ENCODE results near the gene SYMPK.
A peak's percentile ranks its signal among the peaks of the same experiment; 100 is the strongest.

SYMPK gene

DNA sequence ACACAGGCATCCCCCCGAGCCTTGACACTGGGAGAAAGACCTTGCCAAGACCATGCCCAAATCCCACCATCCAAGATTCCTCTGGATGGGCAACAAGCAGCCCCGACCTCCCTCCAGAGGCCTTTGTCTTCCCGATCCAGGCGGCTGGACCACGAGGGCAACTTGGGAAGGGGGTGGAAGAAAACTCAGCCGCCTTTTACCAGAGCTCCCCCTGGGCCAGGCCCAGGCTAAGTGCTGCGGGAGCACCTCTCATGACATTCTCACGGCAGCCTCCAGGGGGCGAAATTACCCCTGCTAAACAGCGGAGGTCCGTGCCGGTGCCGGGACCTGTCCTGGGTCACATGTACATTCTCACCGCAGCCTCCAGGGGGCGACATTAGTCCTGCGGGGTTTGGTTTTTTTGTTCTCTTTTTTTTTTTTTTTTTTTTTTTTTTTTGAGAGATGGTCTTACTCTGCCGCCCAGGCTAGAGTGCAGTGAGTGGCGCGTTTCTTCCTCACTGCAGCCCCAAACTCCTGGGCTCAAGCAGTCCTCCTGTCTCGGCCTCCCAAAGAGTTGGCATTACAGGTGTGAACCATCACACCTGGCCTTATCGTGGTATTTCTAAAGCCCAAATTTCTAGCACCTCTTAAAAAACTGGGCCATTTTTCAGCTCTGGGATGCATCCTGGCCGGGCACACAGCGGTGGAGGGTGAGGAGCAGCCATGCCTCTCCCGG is 45.8 kb downstream of the SYMPK start:
- WGBS (ENCODE audit: insufficient coverage, insufficient read length): no CpG with 5 or more reads among the region's 24 CpGs
- peak; percentile 96 for DNase-seq (ENCODE audit: low read depth, low spot score)
- Histone ChIP-seq H3K4me3 (ENCODE audit: low read length) (peak overlapping the region; percentile 45; the same call in 1 of the 2 replicates), H3K4me1 (ENCODE audit: control insufficient read depth, insufficient read depth, low read length) (peaks cover 8% of the 10 kb centered on the region), H3K9me3 (ENCODE audit: control insufficient read depth, insufficient read depth, low read length) (no peaks in the 10 kb centered on the region), H3K27ac (ENCODE audit: low read length) (no peak overlapping the region), H3K27me3 (ENCODE audit: control insufficient read depth, insufficient read depth, low read length) (no peaks in the 10 kb centered on the region), H3K36me3 (ENCODE audit: control insufficient read depth, insufficient read depth, low read length) (0 out of 2 replicates have a peak, but pooled peaks cover 4% of the 10 kb centered on the region)

DNA sequence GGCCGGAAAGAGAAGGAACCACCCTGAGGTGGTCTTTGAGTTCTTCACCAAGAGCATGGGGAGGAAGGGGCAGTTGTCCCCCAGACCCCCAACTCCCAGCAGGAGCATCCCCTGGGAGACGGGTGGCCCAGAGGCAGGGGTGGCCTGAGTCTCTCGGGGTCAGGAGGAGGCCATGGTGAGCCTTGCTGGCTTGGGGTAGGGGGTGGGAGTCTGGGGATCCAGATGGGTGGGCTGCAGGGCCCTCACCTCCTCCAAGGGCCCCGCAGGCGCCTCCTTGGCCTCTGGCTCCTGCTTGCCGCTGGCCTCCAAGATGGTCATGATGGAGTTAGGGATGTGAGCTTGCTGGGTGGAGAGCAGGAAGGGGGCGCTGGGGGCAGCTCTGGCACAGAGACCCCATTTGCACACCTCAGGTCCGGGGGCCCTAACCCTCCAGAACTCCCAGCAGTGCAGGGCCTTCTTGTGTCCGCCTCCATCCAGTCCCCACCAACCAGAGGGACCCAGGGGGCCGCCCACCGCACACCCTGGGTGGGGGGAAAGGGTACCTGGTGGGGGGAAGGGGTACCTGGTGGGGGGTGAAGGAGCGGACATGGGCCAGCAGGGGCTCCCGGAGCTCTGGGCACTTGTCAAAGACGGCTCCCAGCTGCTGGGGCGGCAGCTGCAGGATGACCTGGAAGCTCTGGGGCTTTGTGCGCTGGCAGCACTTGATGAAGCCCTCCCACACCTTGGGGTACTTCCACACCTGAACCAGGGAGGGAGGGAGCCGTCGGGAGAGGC is 46.5 kb downstream of the SYMPK start:
- DNase-seq (ENCODE audit: low read depth, low spot score): no peak
- Histone ChIP-seq H3K9me3 (ENCODE audit: control insufficient read depth, insufficient read depth, low read length) (no peaks in the 10 kb centered on the region), H3K27me3 (ENCODE audit: control insufficient read depth, insufficient read depth, low read length) (no peaks in the 10 kb centered on the region), H3K4me3 (ENCODE audit: low read length) (peak overlapping the region; percentile 45; the same call in 1 of the 2 replicates), H3K4me1 (ENCODE audit: control insufficient read depth, insufficient read depth, low read length) (peaks cover 8% of the 10 kb centered on the region), H3K36me3 (ENCODE audit: control insufficient read depth, insufficient read depth, low read length) (0 out of 2 replicates have a peak, but pooled peaks cover 4% of the 10 kb centered on the region), H3K27ac (ENCODE audit: low read length) (no peak overlapping the region)
- WGBS (ENCODE audit: insufficient coverage, insufficient read length): no CpG with 5 or more reads among the region's 18 CpGs

DNA sequence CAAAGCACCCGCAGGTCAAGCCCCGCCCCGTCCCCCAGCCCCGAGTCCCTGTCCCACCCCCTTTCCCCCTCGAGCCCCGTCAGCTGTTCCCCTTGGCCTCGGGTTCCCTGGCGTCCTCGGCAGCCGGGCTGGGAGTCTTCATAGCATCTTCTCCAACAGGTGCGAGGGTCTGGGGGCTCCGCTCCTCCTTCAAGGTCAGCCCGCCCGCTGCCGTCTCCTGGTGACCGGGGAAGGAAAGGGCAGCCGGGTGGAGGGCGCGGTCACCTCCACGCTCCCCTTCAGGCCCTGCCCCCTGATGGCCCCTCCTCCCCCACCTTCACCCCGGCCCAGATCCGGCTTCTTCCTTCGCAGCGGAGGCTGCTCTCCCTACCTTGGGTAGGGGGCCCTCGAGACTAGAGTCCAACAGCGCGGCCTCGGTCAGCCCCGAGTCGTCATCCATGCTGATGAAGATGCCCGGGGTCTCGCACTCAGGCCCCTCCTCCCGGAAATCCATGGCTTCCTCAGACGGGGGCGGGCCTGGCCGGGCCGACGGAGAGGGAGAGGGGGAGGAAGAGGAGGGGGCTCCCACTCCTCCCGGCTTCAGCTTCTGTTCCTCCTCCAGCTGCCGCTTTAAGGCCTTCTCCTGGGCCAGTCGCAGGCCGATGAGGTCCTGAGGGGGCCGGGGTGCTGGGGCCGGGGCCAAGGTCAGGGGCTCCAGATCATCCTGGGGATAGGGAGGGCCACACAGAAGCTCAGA is 47.3 kb downstream of the SYMPK start:
- Histone ChIP-seq H3K4me3 (ENCODE audit: low read length) (peak overlapping the region; percentile 45; the same call in 1 of the 2 replicates), H3K27me3 (ENCODE audit: control insufficient read depth, insufficient read depth, low read length) (no peaks in the 10 kb centered on the region), H3K27ac (ENCODE audit: low read length) (no peak overlapping the region), H3K9me3 (ENCODE audit: control insufficient read depth, insufficient read depth, low read length) (no peaks in the 10 kb centered on the region), H3K36me3 (ENCODE audit: control insufficient read depth, insufficient read depth, low read length) (0 out of 2 replicates have a peak, but pooled peaks cover under 1% of the 10 kb centered on the region), H3K4me1 (ENCODE audit: control insufficient read depth, insufficient read depth, low read length) (peaks cover 8% of the 10 kb centered on the region; the same call in 1 of the 2 replicates)
- peak; percentile 70 for DNase-seq (ENCODE audit: low read depth, low spot score)
- WGBS (ENCODE audit: insufficient coverage, insufficient read length): no CpG with 5 or more reads among the region's 44 CpGs

DNA sequence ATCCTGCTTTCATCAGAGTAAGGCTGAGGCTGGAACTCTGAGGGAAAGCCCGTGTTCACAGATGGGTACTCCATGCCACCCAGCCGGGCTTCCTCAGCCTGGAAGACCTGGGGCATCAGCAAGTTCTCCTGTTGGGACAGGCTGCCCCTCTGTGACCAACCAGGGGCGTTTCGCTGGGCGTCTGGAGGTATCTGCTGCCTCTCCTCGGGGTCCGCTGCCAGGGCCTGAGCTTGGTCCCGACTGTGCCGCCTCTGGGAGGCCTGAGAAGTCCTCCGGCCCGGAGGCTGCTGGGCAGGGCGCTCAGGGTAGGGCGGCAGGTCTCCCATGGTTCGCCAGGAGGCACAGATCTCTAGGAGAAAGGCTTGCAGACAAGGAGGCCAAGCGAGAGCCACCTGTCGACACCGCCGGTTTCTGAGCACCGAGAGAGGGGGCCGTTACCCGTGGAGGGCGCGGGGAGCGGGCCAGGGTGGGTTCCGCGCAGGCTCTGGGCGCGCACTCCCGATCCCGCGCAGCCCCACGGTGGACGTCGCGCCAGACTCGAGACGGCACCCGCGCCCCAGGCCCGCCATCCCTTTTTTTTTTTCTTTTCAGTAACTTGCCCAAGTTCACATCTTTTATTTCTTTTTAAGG is 48.0 kb downstream of the SYMPK start, which contains the start of gene RSPH6A:
TSS of gene RSPH6A (minus strand) at position 458 of the 630 bp plus-strand sequence. CDS start at position 326, 132 bp downstream.
- Histone ChIP-seq H3K4me3 (ENCODE audit: low read length) (peak within 1 kb of the TSS; percentile 45; the same call in 1 of the 2 replicates), H3K27me3 (ENCODE audit: control insufficient read depth, insufficient read depth, low read length) (no peaks in the 10 kb centered on the region), H3K9me3 (ENCODE audit: control insufficient read depth, insufficient read depth, low read length) (no peaks in the 10 kb centered on the region), H3K27ac (ENCODE audit: low read length) (no peak within 1 kb of the TSS), H3K36me3 (ENCODE audit: control insufficient read depth, insufficient read depth, low read length) (no peaks in the 10 kb centered on the region), H3K4me1 (ENCODE audit: control insufficient read depth, insufficient read depth, low read length) (peaks cover 8% of the 10 kb centered on the region; the same call in 1 of the 2 replicates)
- no CpG with 5 or more reads among the region's 40 CpGs for WGBS (ENCODE audit: insufficient coverage, insufficient read length)
- no peak for DNase-seq (ENCODE audit: low read depth, low spot score)

DNA sequence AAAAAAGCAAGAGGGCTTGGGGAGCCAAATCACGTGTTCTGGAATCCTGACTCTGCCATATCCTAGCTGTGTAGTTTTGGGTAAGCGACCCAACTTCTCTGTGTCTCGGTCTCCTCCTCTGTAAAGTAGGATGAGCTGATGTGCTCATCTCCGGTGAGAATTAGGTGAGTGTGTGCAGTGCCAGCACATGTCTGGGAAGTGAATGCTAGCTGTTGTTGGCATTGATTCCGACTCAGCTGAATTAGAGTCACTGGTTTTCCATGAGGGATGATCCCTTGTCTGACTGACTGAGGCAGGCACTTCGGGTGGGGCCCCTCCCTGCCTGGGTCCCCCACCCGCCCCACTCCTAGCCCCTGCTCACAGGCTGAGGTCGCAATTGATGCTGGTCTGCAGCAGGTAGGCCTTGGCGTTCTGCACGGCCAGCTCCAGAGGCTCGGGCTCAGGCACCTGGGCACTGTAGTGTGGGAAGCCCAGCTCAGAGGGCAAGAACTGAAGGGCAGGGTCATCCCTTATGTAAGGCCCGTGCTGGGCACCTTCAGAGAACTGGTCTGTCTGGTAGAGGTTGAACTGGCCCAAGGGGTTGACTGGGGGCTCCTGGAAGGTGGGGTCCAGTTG is 48.7 kb downstream of the SYMPK start:
- H3K27ac ChIP-seq (ENCODE audit: low read length): no peak overlapping the region
- H3K27me3 ChIP-seq (ENCODE audit: control insufficient read depth, insufficient read depth, low read length): no peaks in the 10 kb centered on the region
- no CpG with 5 or more reads among the region's 12 CpGs for WGBS (ENCODE audit: insufficient coverage, insufficient read length)
- H3K4me3 ChIP-seq (ENCODE audit: low read length): peak overlapping the region; percentile 45; the same call in 1 of the 2 replicates
- DNase-seq (ENCODE audit: low read depth, low spot score): no peak
- H3K9me3 ChIP-seq (ENCODE audit: control insufficient read depth, insufficient read depth, low read length): no peaks in the 10 kb centered on the region
- peaks cover 10% of the 10 kb centered on the region; the same call in 1 of the 2 replicates for H3K4me1 ChIP-seq (ENCODE audit: control insufficient read depth, insufficient read depth, low read length)
- no peaks in the 10 kb centered on the region for H3K36me3 ChIP-seq (ENCODE audit: control insufficient read depth, insufficient read depth, low read length)

DNA sequence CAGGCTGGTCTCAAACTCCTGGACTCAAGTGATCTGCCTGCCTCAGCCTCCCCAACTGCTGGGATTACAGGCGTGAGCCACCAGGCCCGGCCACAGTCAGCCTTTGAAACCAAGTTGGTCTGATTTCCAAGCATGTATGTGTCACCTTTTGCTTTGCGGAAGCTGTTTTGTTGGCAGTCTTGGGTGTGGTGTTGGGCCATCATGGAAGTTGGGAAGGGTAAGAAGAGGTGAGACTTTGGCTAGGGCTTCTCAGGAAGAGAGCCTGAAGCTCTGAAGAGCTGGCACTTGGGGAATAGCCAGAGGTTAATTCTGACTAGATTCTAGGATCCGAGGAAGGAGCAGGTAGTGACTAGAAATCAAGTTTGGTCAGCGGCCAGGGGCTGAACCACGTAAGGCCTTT is 50.6 kb downstream of the SYMPK start:
- no peaks in the 10 kb centered on the region for H3K27me3 ChIP-seq (ENCODE audit: control insufficient read depth, insufficient read depth, low read length)
- no CpG with 5 or more reads among the region's 6 CpGs for WGBS (ENCODE audit: insufficient coverage, insufficient read length)
- no peaks in the 10 kb centered on the region for H3K36me3 ChIP-seq (ENCODE audit: control insufficient read depth, insufficient read depth, low read length)
- H3K4me1 ChIP-seq (ENCODE audit: control insufficient read depth, insufficient read depth, low read length): peaks cover 5% of the 10 kb centered on the region; the same call in 1 of the 2 replicates
- DNase-seq (ENCODE audit: low read depth, low spot score): no peak
- H3K27ac ChIP-seq (ENCODE audit: low read length): no peak overlapping the region
- H3K9me3 ChIP-seq (ENCODE audit: control insufficient read depth, insufficient read depth, low read length): no peaks in the 10 kb centered on the region
- H3K4me3 ChIP-seq (ENCODE audit: low read length): no peak overlapping the region

DNA sequence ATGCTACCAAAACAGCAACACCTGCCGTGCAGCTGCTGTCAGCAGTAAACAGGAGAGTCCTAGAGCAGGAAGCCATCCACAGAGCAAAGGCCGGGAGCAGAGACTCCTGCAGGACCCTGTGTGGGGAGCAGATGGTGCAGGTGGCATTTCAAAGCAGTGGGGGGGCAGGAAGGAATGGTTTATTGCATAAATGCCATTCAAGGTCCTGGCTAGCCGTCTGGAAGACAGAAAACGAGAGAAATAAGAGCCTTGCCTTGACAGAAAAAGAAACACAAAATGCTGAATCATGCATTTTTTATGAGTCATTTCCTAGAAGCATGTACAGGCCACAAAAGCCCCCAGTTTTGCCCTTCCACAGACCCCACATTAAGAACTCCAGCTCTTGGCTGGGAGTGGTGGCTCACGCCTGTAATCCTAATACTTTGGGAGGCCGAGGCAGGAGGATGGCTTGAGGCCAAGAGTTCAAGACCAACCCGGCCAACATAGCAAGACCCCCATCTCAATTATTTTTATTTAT is 53.2 kb downstream of the SYMPK start:
- Histone ChIP-seq H3K4me3 (ENCODE audit: low read length) (no peak overlapping the region), H3K36me3 (ENCODE audit: control insufficient read depth, insufficient read depth, low read length) (no peaks in the 10 kb centered on the region), H3K27ac (ENCODE audit: low read length) (no peak overlapping the region), H3K4me1 (ENCODE audit: control insufficient read depth, insufficient read depth, low read length) (peaks cover 5% of the 10 kb centered on the region; the same call in 1 of the 2 replicates), H3K27me3 (ENCODE audit: control insufficient read depth, insufficient read depth, low read length) (no peaks in the 10 kb centered on the region), H3K9me3 (ENCODE audit: control insufficient read depth, insufficient read depth, low read length) (no peaks in the 10 kb centered on the region)
- DNase-seq (ENCODE audit: low read depth, low spot score): no peak
- no CpG with 5 or more reads among the region's 7 CpGs for WGBS (ENCODE audit: insufficient coverage, insufficient read length)

DNA sequence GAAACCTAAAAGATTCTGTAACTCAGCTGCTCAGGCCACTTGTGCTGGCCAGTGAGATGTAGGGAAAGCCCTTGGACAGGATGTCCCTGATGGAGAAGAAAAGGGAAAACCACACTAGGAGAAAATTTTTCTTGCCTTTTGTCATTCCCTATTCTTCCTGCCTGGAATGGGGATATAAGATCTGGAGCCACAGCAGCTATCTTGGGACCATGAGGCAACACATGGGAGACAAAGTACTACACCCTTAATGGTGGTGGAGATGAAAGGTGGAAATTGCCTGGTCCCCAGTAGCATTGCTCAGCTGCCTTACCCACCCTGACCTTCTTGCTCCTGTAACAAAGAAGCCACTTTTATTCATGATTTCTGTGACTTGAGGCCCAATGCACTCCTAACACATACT is 57.2 kb downstream of the SYMPK start:
- Histone ChIP-seq H3K36me3 (ENCODE audit: control insufficient read depth, insufficient read depth, low read length) (no peaks in the 10 kb centered on the region; the same call in 1 of the 2 replicates), H3K4me1 (ENCODE audit: control insufficient read depth, insufficient read depth, low read length) (peaks cover 4% of the 10 kb centered on the region), H3K9me3 (ENCODE audit: control insufficient read depth, insufficient read depth, low read length) (no peaks in the 10 kb centered on the region), H3K27ac (ENCODE audit: low read length) (no peak overlapping the region), H3K27me3 (ENCODE audit: control insufficient read depth, insufficient read depth, low read length) (no peaks in the 10 kb centered on the region), H3K4me3 (ENCODE audit: low read length) (no peak overlapping the region)
- DNase-seq (ENCODE audit: low read depth, low spot score): no peak

DNA sequence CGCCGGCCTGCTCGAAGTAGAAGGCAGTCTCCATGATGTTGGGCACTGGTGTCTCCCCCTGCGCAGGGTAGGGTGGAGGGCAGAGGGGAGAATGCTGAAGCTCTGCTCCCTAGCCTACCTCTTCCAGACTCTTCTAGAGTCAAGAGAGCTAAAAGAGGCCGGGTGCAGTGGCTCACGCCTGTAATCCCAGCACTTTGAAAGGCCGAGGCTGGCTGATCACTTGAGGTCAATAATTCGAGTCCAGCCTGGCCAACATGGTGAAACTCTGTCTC is 58.1 kb downstream of the SYMPK start:
- no peak for DNase-seq (ENCODE audit: low read depth, low spot score)
- Histone ChIP-seq H3K27ac (ENCODE audit: low read length) (no peak overlapping the region), H3K36me3 (ENCODE audit: control insufficient read depth, insufficient read depth, low read length) (no peaks in the 10 kb centered on the region; the same call in 1 of the 2 replicates), H3K9me3 (ENCODE audit: control insufficient read depth, insufficient read depth, low read length) (no peaks in the 10 kb centered on the region), H3K4me1 (ENCODE audit: control insufficient read depth, insufficient read depth, low read length) (peaks cover 4% of the 10 kb centered on the region), H3K27me3 (ENCODE audit: control insufficient read depth, insufficient read depth, low read length) (no peaks in the 10 kb centered on the region), H3K4me3 (ENCODE audit: low read length) (no peak overlapping the region)
- no CpG with 5 or more reads among the region's 8 CpGs for WGBS (ENCODE audit: insufficient coverage, insufficient read length)

Measured in iPS DF 6.9 (cell line).